Measurements from ENCODE around the gene MGAT3.
A peak's percentile ranks its signal among the peaks of the same experiment; 100 is the strongest.
"Not testable (repeated sequence)": the region's sequence is repeated elsewhere in the genome, so short reads cannot be mapped to it uniquely, and the experiment has no call there.

Gene MGAT3

DNA sequence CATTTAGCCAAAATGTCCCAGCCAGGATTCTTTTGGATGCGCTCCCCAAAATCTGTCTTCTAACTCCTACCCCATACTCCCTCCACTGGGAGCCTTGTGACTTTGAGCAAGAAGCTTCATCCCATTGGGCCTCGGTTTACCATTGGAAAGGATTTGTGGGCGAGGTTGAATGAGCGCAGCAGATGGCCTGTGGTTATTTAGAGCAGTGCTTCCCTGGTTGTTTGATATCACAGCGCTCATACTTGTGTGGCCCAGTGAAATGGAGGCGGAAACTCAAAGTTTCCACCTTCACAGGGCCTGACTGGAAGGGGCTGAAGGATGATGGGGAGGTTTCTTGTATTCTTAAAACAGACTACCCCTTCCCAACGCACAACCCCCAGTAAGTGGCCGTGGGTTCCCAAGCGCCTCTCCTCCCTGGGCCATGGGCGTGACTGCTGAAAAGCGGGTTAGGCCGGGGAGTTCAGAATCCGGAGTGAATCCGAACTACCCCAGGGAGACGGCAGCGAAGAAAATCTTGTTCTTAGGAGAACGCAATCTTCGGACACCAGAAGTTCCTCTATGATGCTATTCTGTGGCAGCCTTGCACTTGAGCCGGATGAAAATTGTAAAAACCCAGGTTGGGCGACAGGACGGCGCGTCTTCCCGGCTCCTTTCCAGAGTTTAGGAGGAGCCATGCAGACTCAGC, 62.3 kb downstream of the MGAT3 start:
- no peak for DNase-seq

DNA sequence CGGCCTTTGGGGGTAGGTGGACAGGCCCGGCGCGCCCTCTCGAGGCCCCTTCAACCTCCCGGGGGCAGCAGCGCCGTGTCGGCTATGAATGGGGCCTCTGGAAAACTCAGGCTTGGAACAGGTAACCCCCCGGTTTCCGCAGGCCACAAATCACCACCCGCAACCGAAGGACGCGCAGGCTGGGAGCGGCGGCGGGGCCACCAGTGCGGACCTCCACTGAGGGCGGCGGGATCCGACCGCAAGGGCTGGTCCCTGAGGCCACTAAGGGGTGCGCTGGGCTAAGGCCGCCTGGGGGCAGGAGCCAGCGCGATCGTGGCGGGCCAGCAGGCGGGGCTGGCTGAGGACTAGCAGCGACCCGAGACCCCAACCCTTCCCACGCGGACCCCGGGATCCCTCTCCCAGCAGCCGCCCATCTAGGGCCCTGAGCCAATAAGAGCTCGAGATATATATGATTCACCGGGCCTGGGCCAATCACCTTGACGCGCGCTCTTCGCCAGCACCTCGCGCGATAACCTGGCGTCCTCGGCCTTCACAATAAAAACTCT, 62.9 kb downstream of the MGAT3 start:
- peak; percentile 96 for DNase-seq

DNA sequence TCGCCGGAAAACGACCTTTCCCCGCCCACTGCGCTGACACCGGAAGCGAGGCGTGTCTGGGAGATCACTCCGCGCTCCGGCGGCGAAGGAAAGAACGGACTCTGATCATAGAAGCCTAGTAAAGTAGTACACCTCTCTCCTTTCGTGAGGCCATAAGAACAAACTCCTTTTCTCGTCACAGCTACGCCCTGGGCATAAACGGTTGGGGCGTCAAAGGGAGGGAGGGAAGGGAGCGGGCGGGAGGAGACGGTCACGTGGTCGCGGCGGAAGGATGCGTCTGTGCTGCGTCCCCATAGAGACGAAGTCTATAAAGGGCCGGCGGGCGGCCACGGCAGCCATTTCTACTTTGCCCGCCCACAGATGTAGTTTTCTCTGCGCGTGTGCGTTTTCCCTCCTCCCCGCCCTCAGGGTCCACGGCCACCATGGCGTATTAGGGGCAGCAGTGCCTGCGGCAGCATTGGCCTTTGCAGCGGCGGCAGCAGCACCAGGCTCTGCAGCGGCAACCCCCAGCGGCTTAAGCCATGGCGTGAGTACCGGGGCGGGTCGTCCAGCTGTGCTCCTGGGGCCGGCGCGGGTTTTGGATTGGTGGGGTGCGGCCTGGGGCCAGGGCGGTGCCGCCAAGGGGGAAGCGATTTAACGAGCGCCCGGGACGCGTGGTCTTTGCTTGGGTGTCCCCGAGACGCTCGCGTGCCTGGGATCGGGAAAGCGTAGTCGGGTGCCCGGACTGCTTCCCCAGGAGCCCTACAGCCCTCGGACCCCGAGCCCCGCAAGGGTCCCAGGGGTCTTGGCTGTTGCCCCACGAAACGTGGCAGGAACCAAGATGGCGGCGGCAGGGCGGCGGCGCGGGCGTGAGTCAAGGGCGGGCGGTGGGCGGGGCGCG, 63.7 kb downstream of the MGAT3 start, which contains the start of gene ATF4:
ATF4 (plus strand) TSS at position 337 of the 880 bp plus-strand sequence. CDS start 884 bp downstream, outside the sequence.
- peak; percentile 90 for DNase-seq

- not testable (repeated sequence) for DNase-seq
Measured at GRCh38 chr22:39521106-39521885, 64.5 kb downstream of the MGAT3 start.

DNA sequence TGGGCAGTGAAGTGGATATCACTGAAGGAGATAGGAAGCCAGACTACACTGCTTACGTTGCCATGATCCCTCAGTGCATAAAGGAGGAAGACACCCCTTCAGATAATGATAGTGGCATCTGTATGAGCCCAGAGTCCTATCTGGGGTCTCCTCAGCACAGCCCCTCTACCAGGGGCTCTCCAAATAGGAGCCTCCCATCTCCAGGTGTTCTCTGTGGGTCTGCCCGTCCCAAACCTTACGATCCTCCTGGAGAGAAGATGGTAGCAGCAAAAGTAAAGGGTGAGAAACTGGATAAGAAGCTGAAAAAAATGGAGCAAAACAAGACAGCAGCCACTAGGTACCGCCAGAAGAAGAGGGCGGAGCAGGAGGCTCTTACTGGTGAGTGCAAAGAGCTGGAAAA, 65.3 kb downstream of the MGAT3 start:
- DNase-seq, result not testable (repeated sequence)

DNA sequence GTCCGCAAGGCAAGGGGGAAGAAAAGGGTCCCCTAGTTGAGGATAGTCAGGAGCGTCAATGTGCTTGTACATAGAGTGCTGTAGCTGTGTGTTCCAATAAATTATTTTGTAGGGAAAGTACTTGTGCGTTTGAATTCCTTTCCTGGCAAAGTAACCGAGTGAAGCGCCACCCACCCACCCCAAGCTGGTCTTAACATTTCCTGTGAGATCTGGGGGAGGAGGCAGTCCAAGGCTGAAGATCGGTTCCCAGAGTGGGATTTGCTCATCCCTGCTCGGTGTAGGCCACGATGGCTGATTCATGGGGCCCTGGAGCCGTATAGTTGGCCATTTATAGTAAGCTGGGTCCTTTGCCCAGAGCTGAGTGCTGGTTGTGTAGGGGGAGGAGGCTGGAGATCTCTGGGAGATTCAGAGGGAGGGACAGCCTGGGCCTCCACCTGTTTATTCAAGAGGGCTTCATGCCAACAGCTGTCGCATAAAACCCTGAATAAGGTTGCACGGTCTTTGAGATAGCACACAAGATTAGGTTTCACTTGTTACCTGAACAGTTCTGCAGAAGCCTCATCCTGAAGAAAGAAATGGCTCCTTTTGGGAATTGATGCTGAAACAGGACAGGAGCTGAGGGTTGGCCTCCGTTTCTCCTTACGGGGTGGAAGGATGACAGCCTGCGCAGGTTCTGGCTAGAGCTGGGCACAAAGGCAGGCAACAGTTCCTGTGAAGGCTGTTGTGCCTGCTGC, 65.9 kb downstream of the MGAT3 start:
- no peak for DNase-seq

DNA sequence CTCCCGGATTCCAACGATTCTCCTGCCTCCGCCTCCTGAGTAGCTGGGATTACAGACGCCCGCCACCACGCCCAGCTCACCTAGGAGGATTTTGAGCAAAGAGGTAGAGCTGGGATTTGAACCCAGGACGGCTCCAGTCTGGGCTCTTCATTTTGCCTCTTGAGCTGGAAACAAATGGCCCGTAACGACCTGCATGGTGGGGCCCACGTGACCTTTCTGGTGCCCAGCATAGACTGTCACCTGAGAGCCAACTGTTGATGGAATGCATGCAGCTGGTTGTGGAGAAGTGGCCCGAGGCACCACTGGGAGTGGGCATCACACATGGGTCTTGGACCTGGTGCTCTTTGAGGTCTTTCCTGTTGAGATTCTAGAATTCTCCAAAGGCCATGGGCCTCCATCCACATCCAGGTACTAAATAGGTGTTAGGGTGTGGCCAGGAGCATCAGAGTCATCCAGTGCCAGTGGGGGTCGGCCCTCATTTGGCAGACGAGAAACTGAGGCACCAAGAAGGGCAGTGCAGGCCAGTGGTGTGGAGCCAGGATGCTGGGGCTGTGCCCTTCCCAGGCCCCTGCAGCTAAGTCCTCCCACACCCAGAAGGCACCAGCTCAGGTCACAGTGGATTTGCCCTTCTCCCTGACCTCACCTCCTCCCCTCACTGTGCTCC, 67.4 kb downstream of the MGAT3 start:
- DNase-seq, result no peak

DNA sequence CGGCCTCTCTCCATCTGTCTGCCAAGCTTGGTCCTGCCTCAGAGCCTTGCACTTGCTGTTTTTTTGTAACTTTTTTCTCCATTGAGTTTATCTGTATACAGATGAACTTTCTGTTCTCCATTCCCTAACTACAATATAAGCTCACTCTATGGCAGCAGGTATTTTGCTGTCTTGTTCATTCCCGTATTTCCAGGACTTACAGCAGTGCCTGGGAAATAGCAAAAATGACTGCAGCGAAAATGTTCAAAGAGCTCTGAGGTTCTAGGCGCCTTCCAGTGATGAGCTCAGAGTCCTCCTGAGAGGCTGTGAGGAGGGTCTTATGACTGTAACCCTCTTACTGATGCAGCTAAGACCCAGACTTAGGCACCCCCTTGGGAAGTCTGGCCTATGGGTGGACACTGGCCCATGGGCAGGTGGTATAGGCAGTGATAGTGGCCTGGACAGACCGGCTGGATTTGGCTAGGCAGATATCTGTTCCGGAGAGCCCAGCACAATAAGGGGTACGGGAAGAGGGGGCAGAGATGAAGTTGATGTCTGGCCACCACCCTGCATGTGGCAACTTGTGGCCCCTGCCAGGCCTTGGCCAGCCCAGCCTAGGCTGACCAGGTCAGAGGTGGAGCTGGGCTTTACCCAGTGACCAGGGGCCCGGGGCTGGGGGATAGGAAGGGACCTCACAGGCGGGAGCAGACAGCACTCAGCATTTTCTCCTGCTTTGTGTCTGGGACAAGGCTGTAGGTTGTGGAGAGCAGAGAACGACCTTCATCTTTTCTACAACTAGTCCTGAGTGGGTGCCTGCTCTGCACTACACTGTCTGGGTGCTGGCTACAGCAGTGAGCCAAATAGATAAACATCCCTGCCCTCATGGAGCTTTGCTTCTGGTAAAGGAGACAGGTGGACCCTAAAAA, 68.2 kb downstream of the MGAT3 start:
- DNase-seq, result no peak

DNA sequence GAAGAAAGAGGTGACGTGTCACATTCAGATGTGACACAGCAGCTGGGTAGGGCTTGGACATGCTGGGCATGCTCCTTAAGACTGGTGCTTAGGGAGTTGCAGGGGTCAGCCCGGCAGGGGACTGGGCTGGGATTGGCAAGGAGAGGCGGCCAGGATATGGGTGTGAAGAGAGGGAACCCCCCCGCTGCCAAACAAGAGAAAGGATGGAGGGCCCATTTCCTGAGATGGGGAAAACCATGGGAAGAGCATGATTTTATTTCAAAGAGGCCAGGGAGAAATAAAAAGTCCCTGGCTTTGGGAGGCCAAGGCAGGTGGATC, 68.8 kb downstream of the MGAT3 start:
- DNase-seq, result no peak

- DNase-seq, result no peak
Measured at GRCh38 chr22:39526736-39527171, 69.9 kb downstream of the MGAT3 start.

- no peak for DNase-seq
Measured at GRCh38 chr22:39527481-39527961, 70.7 kb downstream of the MGAT3 start.

GRCh38 chr22:39528080-39528661, 71.4 kb downstream of the MGAT3 start:
- no peak for DNase-seq

- DNase-seq, result peak; percentile 88
Measured at GRCh38 chr22:39528681-39529486, 72.1 kb downstream of the MGAT3 start.

DNA sequence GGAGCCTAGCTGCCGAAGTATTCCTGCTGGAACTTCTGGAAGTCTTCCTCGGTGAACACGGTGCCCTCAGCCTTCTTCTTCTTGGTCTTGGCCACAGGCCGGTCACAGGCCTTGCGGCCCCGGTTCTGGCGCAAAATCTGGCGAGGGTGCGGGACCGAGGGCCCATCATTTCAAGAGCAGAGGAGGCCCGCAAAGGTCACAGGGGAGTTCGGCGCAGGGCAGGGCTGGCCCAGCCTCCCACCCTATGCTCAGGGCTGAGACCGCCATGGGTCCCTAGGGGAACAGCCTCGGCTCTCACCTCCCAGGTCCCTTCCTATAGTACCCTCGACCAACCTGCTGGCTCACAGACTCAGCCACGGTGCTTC, 72.7 kb downstream of the MGAT3 start:
- DNase-seq, result no peak

GRCh38 chr22:39530116-39530515, 73.3 kb downstream of the MGAT3 start:
- no peak for DNase-seq

GRCh38 chr22:39530692-39531331, 74.0 kb downstream of the MGAT3 start:
- peak; percentile 22 for DNase-seq

DNA sequence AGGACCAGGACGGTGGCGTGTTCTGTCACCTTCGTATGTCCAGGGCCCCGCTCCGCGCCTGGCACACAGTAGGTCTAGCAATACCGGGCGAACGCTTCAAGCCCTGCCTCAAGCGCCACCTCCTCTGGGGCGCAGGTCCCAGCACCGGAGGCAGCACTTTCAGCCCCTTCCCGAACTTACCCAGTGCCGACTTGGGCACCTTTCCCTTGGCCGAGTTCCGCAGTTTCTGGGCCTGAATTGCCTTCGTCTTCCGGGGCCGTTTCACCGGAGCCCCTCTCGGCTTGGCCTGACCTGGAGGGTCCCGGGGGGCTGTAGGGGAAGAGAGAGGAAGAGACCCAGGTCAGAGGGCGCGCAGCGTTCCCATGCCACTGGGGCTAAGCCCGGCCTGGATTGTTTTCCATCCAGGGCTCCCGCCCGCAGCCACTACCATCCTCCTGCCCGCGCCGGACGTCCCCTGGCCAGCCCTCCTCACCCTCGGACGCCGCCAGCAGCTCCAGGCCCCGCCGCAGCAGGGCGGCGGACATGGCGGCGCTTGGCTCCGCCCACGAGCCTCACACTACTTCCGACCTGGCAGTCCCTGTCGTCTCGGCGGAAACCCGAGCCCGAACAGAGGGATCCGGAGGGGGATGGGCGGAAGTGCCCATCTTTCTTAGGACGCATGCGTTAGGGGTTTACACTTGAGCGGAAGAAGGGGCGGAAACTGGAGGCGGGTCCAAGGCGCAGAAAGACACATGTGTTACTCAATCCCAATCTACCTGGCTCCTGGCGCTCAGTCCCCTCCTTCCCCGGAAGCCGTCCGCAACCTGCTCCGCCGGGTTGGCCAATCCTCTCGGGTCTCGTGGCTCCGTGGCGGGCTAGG, 75.6 kb downstream of the MGAT3 start, which contains the start of gene RPS19BP1:
RPS19BP1 (minus strand) TSS at position 534 of the 859 bp plus-strand sequence; CDS start at position 524, 10 bp downstream.
- DNase-seq, result peak; percentile 100

- DNase-seq, result no peak
Measured at GRCh38 chr22:39534092-39534506, 77.3 kb downstream of the MGAT3 start.

Measured in kidney glomerular epithelial cell (primary cell).